Measurements from ENCODE around the gene VSTM2L.
A peak's percentile ranks its signal among the peaks of the same experiment; 100 is the strongest.
"Not testable (repeated sequence)": the region's sequence is repeated elsewhere in the genome, so short reads cannot be mapped to it uniquely, and the experiment has no call there.

Gene VSTM2L

GRCh38 chr20:37902504-37903313 is at the start of gene VSTM2L:
VSTM2L (plus strand) TSS chr20:37903127; CDS start chr20:37903351, 224 bp downstream.
- peak within 1 kb of the TSS; percentile 84 for H3K4me3 Mint-ChIP-seq
- H3K27ac Mint-ChIP-seq = no peak within 1 kb of the TSS
- H3K36me3 Mint-ChIP-seq = peaks cover 4% of the 10 kb centered on the region
- no peaks in the 10 kb centered on the region for H3K9me3 Mint-ChIP-seq (ENCODE audit: low read depth)
- peaks cover 12% of the 10 kb centered on the region for H3K4me1 Mint-ChIP-seq (ENCODE audit: low read depth)
- H3K27me3 Mint-ChIP-seq = peaks cover 33% of the 10 kb centered on the region

GRCh38 chr20:37853823-37854375 is 49.0 kb upstream of the VSTM2L start:
- no peak overlapping the region for H3K4me3 Mint-ChIP-seq
- no peaks in the 10 kb centered on the region for H3K27me3 Mint-ChIP-seq
- H3K9me3 Mint-ChIP-seq (ENCODE audit: low read depth) = no peaks in the 10 kb centered on the region
- H3K36me3 Mint-ChIP-seq = peaks cover 15% of the 10 kb centered on the region
- no peaks in the 10 kb centered on the region for H3K4me1 Mint-ChIP-seq (ENCODE audit: low read depth)
- H3K27ac Mint-ChIP-seq = no peak overlapping the region

GRCh38 chr20:37856034-37856433 is 46.9 kb upstream of the VSTM2L start:
- H3K27me3 Mint-ChIP-seq = not testable (repeated sequence)

GRCh38 chr20:37856932-37857660 is 45.8 kb upstream of the VSTM2L start:
- Mint-ChIP-seq H3K27ac (peak overlapping the region; percentile 16), H3K4me1 (ENCODE audit: low read depth) (no peaks in the 10 kb centered on the region), H3K27me3 (no peaks in the 10 kb centered on the region), H3K4me3 (no peak overlapping the region), H3K36me3 (peaks cover 17% of the 10 kb centered on the region), H3K9me3 (ENCODE audit: low read depth) (no peaks in the 10 kb centered on the region)

More at GRCh38 chr20:37856034-37856433, 46.9 kb upstream of the VSTM2L start:
- H3K27ac Mint-ChIP-seq; H3K4me1 Mint-ChIP-seq (ENCODE audit: low read depth); H3K4me3 Mint-ChIP-seq; H3K9me3 Mint-ChIP-seq (ENCODE audit: low read depth): not testable (repeated sequence)
- peaks cover 15% of the 10 kb centered on the region for H3K36me3 Mint-ChIP-seq

- Mint-ChIP-seq H3K27me3 (no peaks in the 10 kb centered on the region), H3K9me3 (ENCODE audit: low read depth) (no peaks in the 10 kb centered on the region), H3K27ac (no peak overlapping the region), H3K36me3 (peaks cover 14% of the 10 kb centered on the region), H3K4me1 (ENCODE audit: low read depth) (no peaks in the 10 kb centered on the region), H3K4me3 (no peak overlapping the region)
These were observed 43.3 kb upstream of the VSTM2L start for GRCh38 chr20:37859406-37860171.

- Mint-ChIP-seq H3K4me1 (ENCODE audit: low read depth) (no peaks in the 10 kb centered on the region), H3K4me3 (no peak overlapping the region), H3K27ac (no peak overlapping the region), H3K27me3 (no peaks in the 10 kb centered on the region), H3K36me3 (peaks cover 4% of the 10 kb centered on the region), H3K9me3 (ENCODE audit: low read depth) (no peaks in the 10 kb centered on the region)
These were observed 39.6 kb upstream of the VSTM2L start for GRCh38 chr20:37863289-37863688.

GRCh38 chr20:37864298-37864697 is 38.6 kb upstream of the VSTM2L start:
- H3K27me3 Mint-ChIP-seq = no peaks in the 10 kb centered on the region
- peaks cover 7% of the 10 kb centered on the region for H3K36me3 Mint-ChIP-seq
- no peak overlapping the region for H3K27ac Mint-ChIP-seq
- no peaks in the 10 kb centered on the region for H3K4me1 Mint-ChIP-seq (ENCODE audit: low read depth)
- H3K4me3 Mint-ChIP-seq = no peak overlapping the region
- H3K9me3 Mint-ChIP-seq (ENCODE audit: low read depth) = no peaks in the 10 kb centered on the region

GRCh38 chr20:37866051-37866450 is 36.9 kb upstream of the VSTM2L start:
- H3K4me1 Mint-ChIP-seq (ENCODE audit: low read depth) = no peaks in the 10 kb centered on the region
- H3K9me3 Mint-ChIP-seq (ENCODE audit: low read depth) = no peaks in the 10 kb centered on the region
- no peak overlapping the region for H3K27ac Mint-ChIP-seq
- H3K36me3 Mint-ChIP-seq = peaks cover 13% of the 10 kb centered on the region
- no peak overlapping the region for H3K4me3 Mint-ChIP-seq
- H3K27me3 Mint-ChIP-seq = no peaks in the 10 kb centered on the region

- Mint-ChIP-seq H3K9me3 (ENCODE audit: low read depth) (no peaks in the 10 kb centered on the region), H3K4me1 (ENCODE audit: low read depth) (no peaks in the 10 kb centered on the region), H3K27ac (peak overlapping the region; percentile 35), H3K27me3 (no peaks in the 10 kb centered on the region), H3K36me3 (peaks cover 11% of the 10 kb centered on the region), H3K4me3 (no peak overlapping the region)
These were observed 35.4 kb upstream of the VSTM2L start for GRCh38 chr20:37867289-37868195.

GRCh38 chr20:37868851-37869333 is 34.0 kb upstream of the VSTM2L start:
- no peak overlapping the region for H3K4me3 Mint-ChIP-seq
- no peak overlapping the region for H3K27ac Mint-ChIP-seq
- no peaks in the 10 kb centered on the region for H3K4me1 Mint-ChIP-seq (ENCODE audit: low read depth)
- no peaks in the 10 kb centered on the region for H3K27me3 Mint-ChIP-seq
- peaks cover 11% of the 10 kb centered on the region for H3K36me3 Mint-ChIP-seq
- H3K9me3 Mint-ChIP-seq (ENCODE audit: low read depth) = no peaks in the 10 kb centered on the region

GRCh38 chr20:37869334-37869861 is 33.5 kb upstream of the VSTM2L start:
- Mint-ChIP-seq H3K27ac (no peak overlapping the region), H3K9me3 (ENCODE audit: low read depth) (no peaks in the 10 kb centered on the region), H3K27me3 (no peaks in the 10 kb centered on the region), H3K4me1 (ENCODE audit: low read depth) (no peaks in the 10 kb centered on the region), H3K4me3 (no peak overlapping the region), H3K36me3 (peaks cover 14% of the 10 kb centered on the region)

- Mint-ChIP-seq H3K9me3 (ENCODE audit: low read depth) (no peaks in the 10 kb centered on the region), H3K4me3 (no peak overlapping the region), H3K36me3 (peaks cover 14% of the 10 kb centered on the region), H3K27ac (no peak overlapping the region), H3K4me1 (ENCODE audit: low read depth) (no peaks in the 10 kb centered on the region), H3K27me3 (no peaks in the 10 kb centered on the region)
These were observed 32.6 kb upstream of the VSTM2L start for GRCh38 chr20:37870294-37870693.

- H3K9me3 Mint-ChIP-seq (ENCODE audit: low read depth) = no peaks in the 10 kb centered on the region
- peaks cover 14% of the 10 kb centered on the region for H3K36me3 Mint-ChIP-seq
- no peaks in the 10 kb centered on the region for H3K27me3 Mint-ChIP-seq
- no peak overlapping the region for H3K27ac Mint-ChIP-seq
- H3K4me1 Mint-ChIP-seq (ENCODE audit: low read depth) = no peaks in the 10 kb centered on the region
- H3K4me3 Mint-ChIP-seq = no peak overlapping the region
These were observed 31.2 kb upstream of the VSTM2L start for GRCh38 chr20:37871751-37872150.

GRCh38 chr20:37872161-37872560 is 30.8 kb upstream of the VSTM2L start:
- no peak overlapping the region for H3K27ac Mint-ChIP-seq
- peaks cover 14% of the 10 kb centered on the region for H3K36me3 Mint-ChIP-seq
- no peaks in the 10 kb centered on the region for H3K9me3 Mint-ChIP-seq (ENCODE audit: low read depth)
- no peaks in the 10 kb centered on the region for H3K27me3 Mint-ChIP-seq
- H3K4me1 Mint-ChIP-seq (ENCODE audit: low read depth) = no peaks in the 10 kb centered on the region
- no peak overlapping the region for H3K4me3 Mint-ChIP-seq
